ENCODE measurements around the gene BTBD2.

BTBD2 gene

GRCh38 chr19:1961000-1961883 is 54.3 kb downstream of the BTBD2 start:
- DNase-seq (ENCODE audit: low read depth in 2 of 2) = no peak

- no peak for DNase-seq (ENCODE audit: low read depth in 2 of 2)
Measured at GRCh38 chr19:1959928-1960589, 55.5 kb downstream of the BTBD2 start.

GRCh38 chr19:1957562-1958248 is 57.8 kb downstream of the BTBD2 start:
- no peak for DNase-seq (ENCODE audit: low read depth in 2 of 2)

GRCh38 chr19:1956868-1957492 is 58.5 kb downstream of the BTBD2 start:
- DNase-seq (ENCODE audit: low read depth in 2 of 2) = no peak

DNA sequence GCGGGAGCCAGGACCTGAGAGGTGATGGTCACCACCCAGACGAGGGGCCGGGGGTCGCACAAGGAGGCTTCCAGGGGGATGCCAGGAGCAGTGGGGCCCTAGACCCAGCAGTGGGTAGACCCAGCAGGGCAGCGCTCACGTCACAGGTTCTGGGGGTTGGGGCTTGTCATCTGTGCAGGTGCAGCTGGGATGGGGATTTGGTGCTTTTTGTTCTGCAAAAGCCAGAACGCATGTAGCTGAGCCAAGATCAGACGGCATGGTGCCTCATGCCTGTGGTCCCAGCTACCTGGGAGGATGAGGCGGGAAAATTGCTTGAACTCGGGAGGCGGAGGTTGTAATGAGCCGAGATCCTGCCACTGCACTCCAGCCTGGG is 59.4 kb downstream of the BTBD2 start:
- no peak for DNase-seq (ENCODE audit: low read depth in 2 of 2)

DNA sequence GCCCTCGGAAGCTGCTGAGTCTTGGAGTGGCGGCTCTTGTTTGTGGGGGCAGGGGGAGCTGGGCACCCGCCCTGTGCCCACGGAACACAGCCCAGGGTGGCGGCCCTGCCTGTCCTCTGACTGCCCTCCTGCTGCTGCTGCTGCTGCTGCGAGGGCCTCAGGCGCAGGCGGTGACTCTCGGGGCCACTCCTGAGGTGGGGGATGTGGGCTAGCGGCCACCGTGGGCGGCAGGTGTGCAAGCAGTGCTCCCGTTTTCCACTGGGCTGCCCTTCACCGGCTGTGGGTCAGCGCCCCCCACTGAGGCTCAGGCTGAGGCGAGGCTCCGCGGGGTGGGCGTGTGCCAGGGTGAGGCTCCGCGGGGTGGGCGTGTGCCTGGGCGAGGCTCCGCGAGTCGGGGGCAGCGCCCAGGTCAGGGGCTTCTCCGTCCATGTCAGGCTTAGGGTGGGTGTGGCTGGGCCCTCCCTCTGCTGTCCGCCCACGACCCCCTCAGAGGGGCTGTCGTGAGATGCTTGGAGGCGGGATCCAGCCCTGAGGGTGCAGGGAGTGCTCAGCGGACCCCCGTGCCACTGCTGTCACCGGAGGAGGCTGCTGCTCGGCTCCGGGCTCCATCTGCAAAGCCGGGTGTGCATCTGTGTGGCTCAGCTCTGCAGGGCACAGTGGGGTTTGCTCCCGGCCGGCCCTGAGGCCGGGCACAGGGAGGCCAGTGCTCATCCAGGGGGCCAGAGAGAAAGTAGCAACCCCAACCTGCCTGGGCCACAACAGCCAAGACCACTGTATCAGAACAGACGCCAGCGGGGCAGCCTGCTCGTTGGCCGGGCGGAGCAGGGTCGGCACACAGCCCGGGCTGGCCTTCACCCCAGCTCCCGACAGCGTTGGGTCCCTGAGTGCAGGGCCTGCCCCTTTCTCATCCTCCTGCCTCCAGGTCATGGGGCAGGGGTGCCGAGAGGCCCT is 60.1 kb downstream of the BTBD2 start:
- no peak for DNase-seq (ENCODE audit: low read depth in 2 of 2)

DNA sequence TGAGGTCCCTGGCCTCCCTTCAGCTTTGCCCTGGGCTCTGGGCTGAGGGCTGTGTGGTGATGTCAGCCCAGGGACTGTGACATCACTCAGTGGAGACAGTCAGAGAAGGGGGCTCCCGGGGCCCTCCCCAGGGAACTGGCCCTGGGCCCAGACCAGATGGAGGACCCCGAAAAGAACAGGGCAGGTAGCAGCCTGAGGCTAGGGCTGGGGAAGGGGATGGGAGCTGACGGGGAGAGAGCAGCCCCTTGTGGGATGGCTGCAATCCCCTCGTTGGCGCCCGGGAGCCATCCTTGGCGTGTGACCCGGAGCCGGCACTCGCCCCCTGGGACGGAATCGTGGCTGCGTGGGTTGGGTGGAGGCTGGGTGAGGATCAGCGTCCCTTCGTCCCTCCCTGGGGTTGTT is 61.0 kb downstream of the BTBD2 start:
- DNase-seq (ENCODE audit: low read depth in 2 of 2) = no peak

- no peak for DNase-seq (ENCODE audit: low read depth in 2 of 2)
Measured at GRCh38 chr19:1953441-1954094, 61.9 kb downstream of the BTBD2 start.

DNA sequence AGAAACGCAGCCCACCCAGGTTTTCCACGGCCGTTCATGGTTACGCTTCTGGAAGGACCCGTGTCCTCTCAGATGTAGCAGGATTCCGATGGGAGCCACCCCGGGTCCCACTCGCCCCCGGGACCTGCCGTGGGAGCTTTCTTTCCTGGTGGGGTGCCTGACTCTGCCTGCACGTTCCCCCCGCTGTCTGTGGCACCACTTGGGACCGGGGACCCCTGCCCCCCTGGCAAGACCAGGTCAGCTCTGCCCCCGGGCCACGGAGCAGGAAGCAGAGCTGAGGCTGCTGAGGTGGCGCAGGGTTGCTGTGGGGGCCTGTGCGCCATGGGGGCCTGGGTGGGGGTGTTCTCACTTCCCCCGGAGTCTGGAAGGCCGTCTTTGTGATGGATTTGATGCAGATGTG is 62.5 kb downstream of the BTBD2 start:
- DNase-seq (ENCODE audit: low read depth in 2 of 2) = no peak

DNA sequence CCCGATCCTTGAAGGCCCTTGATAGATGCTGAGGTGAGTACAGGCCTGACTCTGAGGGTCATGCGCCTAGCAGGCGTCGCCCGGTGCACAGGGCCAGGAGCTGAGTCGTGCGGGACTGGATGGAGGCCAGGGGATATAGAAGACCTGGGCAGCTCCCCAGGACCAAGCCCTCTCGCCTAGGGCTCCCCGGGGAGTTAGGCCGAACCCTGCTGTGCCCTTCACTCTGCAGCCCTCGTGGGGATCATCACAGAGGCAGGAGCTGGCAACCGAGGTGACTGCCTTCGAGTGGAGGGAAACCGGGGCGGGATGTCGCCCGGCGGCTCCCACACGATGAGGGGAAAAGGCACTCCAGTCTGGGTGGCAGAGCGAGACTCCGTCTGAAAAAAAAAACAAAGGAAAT is 62.9 kb downstream of the BTBD2 start:
- DNase-seq (ENCODE audit: low read depth in 2 of 2) = no peak

- DNase-seq (ENCODE audit: low read depth in 2 of 2) = no peak
Measured at GRCh38 chr19:1950640-1951039, 64.9 kb downstream of the BTBD2 start.

DNA sequence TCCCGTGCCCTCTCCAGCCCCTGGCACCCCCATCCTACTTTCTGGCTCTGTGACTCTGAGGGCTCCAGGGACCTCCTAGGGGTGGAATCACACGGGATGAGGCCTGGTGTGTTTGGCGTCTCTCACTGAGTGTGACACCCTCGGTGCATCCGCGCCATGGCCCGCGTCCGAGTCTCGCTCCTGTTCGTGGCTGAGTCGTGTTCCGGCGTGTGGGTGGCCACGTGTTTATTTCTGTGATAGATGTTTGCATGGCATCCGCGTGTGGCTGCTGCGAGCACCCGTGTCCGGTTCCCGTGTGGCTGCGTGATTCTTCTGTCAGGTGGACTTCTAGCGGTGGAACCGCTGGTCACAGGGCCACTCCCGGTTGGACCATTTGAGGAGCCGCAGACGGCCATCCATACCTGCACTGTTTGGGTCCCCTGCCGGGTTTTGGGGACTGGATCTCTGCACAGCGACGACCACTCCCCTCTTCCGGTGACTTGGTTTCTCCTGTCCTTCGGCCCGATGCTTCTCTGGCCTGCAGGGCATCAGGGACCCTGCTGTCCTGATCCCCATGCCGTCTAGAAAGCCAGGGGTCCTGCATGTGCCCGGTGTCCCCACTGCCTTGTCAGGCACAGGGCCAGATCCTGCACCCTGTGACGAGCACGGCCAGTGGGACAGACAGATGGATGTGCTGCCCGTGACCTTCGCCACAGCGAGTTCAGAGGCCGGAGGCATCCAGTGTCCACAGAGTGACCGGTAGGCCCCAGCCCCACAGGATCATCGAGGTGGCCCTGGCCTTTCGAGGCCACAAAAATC is 66.0 kb downstream of the BTBD2 start:
- DNase-seq (ENCODE audit: low read depth in 2 of 2) = no peak

DNA sequence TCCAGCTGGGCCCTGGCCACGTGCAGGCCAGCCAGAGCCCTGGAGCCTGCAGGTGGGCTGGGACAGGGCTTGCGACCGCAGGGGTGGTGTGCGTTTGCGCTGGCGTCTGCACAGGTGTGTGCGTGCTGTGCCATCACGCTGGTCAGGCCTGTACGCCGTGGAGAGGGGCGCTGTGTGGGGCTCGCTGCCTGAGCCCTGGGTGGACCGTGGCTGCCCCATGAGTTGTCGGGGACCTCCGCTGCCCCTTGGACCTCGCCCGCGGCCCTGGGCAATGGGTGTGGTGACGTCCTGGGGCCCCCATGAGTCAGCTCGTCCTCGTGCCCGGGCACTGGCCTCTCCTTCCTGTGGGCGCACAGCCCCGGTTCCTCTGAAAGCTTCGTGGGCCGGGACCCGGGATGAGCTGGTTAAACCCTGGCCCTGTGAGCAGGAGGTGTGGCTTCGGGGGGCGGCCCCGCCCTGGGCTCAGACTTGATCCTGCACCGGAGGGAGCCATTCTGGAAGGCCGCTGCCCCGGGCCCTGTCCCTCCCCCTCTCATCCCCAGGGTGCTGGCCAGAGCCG is 67.8 kb downstream of the BTBD2 start:
- DNase-seq (ENCODE audit: low read depth in 2 of 2) = no peak

DNA sequence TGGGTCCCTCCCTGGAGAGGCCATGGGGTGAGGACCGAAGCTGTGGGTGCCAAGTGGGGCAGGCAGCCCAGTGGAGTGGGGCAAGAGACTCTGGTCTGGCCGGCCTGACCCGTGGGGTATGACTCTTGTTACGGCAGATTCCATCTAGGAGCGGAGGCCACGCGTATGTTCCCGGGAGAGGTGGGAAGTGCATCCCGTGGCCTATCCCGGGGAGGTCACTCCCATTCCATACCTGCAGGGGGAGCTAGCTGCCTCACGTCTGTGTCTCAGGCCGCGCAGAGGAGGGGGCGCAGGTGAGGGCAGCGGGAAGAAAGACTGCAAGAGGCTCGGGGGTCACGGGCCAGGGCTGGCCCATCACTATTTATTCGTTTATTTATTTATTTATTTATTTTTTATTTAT is 69.6 kb downstream of the BTBD2 start:
- DNase-seq (ENCODE audit: low read depth in 2 of 2) = peak in 1 of 2 experiments; percentile 6

DNA sequence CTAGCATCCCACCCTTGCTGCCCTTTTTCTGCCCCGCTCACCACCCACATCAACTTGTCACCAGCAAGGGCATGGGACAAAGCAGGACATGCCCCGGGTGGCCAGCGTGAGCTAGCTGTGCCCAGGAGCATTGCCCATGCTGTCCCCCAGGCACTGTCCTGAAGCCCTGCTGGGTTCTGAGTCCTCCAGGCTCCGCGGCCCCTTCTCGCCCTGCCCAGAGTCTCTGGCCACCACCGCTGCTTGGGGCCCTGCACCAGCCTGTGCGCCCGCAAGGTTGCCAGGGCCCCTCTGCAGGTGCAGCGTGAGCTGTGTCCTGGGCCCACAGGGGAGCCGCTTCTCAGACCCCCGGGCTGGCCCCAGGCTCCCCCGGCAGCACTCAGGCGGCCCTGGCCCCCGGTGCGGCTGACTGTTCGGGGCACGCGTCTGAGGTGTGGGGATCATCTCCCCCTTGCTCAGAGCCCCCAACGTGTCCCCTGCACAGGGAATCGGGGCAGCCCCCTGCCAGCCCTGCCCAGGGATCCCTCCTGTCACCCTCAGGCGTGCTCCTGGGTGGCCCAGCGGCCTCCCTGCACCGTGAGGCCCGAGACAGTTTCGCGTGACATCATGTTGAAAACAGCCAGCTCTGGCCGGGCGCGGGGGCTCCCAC is 70.5 kb downstream of the BTBD2 start:
- DNase-seq (ENCODE audit: low read depth in 2 of 2) = no peak

- DNase-seq (ENCODE audit: low read depth in 2 of 2) = no peak
Measured at GRCh38 chr19:1944088-1944915, 71.2 kb downstream of the BTBD2 start.

DNA sequence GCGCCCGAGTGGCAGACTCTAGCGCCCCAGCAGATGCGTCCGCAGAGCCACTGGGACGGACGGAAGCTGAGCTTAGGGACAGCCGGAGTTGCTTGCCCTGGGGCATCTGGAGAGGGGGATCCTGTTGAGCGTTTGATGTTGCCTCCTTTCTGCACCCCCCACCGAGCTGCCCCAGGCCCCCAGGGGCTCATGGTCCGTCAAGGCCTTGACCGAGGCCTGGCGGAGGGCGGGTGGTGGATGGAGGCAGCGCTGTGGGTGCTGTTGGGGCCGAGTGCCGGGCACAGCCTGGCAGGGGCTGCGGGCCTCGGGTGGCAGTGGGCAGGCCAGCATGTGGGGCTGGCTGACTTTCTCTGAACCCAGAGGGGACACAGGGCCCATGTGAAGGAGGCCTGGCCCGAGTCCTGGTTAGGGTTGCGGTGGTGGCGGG is 71.8 kb downstream of the BTBD2 start:
- DNase-seq (ENCODE audit: low read depth in 2 of 2) = no peak
